Immature natural killer cell (primary cell): ENCODE results near the gene UBTF. TPM values are rescaled to one million over a fixed set of nuclear protein-coding genes. Genes with fewer than 3 reads are reported as not detected.
A peak's percentile ranks its signal among the peaks of the same experiment; 100 is the strongest.

Source experiments
- DNase-seq, 3 donors: peaks; one replicate each; pipeline ENCODE4 v3.0.0; 2022; ENCODE audit warnings: mixed read lengths in 1 of 3
- H3K27ac Mint-ChIP-seq, 6 donors: one replicate each; pipeline ENCODE4 v1.8.0; 2020; ENCODE audit warnings: mixed read lengths in 6 of 6, mild to moderate bottlenecking in 5 of 6, inconsistent platforms in 4 of 6, moderate library complexity in 3 of 6
- H3K27me3 Mint-ChIP-seq, 3 donors: one replicate each; pipeline ENCODE4 v1.8.0; 2020 to 2021; ENCODE audit warnings: low read depth in 3 of 3, mild to moderate bottlenecking in 3 of 3, mixed read lengths in 3 of 3, moderate library complexity in 3 of 3, inconsistent platforms in 1 of 3
- H3K36me3 Mint-ChIP-seq, 3 donors: one replicate each; pipeline ENCODE4 v1.8.0; 2020; ENCODE audit warnings: mixed read lengths in 3 of 3, inconsistent platforms in 2 of 3, mild to moderate bottlenecking in 2 of 3
- H3K4me1 Mint-ChIP-seq, 2 donors: one replicate each; pipeline ENCODE4 v1.8.0; 2020; ENCODE audit warnings: inconsistent platforms in 2 of 2, mild to moderate bottlenecking in 2 of 2, mixed read lengths in 2 of 2, moderate library complexity in 1 of 2
- H3K4me3 Mint-ChIP-seq, 5 donors: one replicate each; pipeline ENCODE4 v1.8.0; 2020; ENCODE audit warnings: mild to moderate bottlenecking in 5 of 5, mixed read lengths in 5 of 5, inconsistent platforms in 3 of 5, moderate library complexity in 3 of 5
- H3K9me3 Mint-ChIP-seq, 6 donors: one replicate each; pipeline ENCODE4 v1.8.0; 2020; ENCODE audit warnings: mild to moderate bottlenecking in 6 of 6, mixed read lengths in 6 of 6, inconsistent platforms in 4 of 6, moderate library complexity in 3 of 6
- polyA plus RNA-seq, 3 donors: library from polyadenylated mRNA; unstranded; fragments of 300-500 nt; fragmentation: Illumina TruSeq; gene quantifications; one replicate each; pipeline ENCODE4 v1.2.3, GENCODE V29; 2021

The UBTF gene
- polyA plus RNA-seq, 3 donors from 2014 or later, result 7.2 to 68.8 (median 21.6) TPM

DNA sequence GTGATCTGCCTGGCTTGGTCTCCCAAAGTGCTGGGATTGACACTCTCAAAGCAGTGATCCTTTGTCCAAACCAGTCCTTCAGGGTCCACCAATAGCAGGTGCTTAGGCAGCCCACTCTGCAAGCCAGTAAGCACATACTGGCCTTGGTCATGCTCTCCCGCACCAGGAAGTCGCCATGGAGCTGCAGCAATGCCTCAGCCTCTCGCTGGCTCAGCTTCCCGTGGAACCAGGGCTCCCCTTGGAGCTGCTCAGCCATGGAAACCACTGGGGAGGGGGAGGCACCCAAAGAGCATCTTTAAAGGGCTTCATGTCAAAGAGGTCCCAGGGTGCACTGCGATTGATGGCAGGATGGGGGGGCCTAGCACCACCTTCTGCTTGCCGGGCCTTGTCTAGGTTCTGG, 9.6 kb upstream of the UBTF start:
- Mint-ChIP-seq H3K4me1 (no peaks in the 10 kb centered on the region), H3K27ac (no peak overlapping the region), H3K27me3 (peaks cover 0 to 3% (median 2%) of the 10 kb centered on the region in 3 donors), H3K4me3 (no peak overlapping the region), H3K9me3 (no peaks in the 10 kb centered on the region), H3K36me3 (no peaks in the 10 kb centered on the region)
- no peak for DNase-seq

DNA sequence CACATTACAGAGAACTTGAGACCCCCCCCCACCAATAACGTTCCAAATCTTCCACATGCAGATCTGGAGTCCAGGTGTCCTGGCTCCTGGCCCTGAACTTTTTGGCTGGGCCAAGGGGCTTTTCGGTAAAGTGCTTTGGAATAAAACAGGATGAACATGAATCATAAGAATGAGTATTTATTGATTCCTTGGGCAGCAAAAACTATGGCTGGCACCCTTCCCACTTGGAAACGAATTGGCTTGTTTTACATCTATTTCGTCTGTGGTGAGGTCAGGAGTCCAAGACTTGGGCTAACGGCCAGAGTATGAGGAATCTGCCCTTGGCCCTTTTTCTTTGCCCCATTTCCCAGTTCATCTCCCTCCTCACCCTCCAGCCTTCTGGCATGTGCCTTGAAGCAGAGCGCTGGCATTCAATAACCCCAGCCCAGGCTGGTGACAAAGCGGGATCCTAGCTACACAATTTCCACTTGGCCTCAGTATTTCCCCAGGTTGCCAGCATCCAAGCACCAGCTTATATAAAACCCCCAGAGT, 4.1 kb upstream of the UBTF start:
- H3K27ac Mint-ChIP-seq, result peak overlapping the region in 2 of 6 donors; percentile 19 to 35
- no peaks in the 10 kb centered on the region for H3K36me3 Mint-ChIP-seq
- H3K4me1 Mint-ChIP-seq, result peaks cover 15 to 16% of the 10 kb centered on the region in 2 donors
- no peaks in the 10 kb centered on the region for H3K9me3 Mint-ChIP-seq
- peaks cover 8 to 12% (median 9%) of the 10 kb centered on the region in 3 donors for H3K27me3 Mint-ChIP-seq
- DNase-seq, result no peak
- H3K4me3 Mint-ChIP-seq, result peak overlapping the region in 3 of 5 donors; percentile 33 to 91 (median 36)

DNA sequence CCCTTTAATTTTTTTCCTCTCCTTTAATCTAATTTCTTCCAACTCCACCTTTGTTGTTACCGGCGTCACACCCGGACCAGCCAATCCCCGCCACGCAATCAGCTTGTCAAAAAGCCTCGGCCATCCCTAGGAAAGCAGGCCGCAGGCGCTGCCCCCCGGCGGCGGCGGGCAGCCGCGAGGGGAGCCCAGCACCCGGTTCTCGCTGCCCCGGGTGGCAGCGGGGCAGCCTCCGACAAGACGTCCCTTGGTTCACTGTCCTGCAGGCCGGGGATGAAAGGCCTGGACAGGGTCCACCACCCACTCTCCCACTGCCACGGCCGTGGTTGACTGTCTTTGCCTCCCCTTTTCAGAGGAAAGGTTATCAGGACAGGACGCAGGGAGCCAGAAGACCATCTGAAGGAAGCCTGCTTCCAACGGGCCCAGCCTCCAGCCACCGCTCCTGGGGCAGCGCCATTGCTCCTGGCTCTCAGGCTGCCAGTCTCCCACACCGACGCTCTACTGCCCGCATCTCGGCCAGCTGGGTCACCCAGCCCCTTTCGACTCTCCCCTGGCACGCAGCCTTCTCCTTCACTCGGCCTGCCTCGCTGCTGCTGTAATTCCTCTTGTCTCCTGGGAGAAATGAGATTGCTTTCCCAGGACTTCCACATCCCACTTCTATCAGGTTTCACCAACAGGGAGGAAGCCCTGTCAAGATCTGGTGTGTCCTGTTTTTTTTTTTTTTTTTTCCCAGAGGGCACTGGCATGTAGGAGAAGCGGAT, 2.8 kb upstream of the UBTF start:
- no peaks in the 10 kb centered on the region for H3K36me3 Mint-ChIP-seq
- no peaks in the 10 kb centered on the region for H3K9me3 Mint-ChIP-seq
- peak overlapping the region; percentile 89 to 96 (median 91) for H3K27ac Mint-ChIP-seq
- H3K4me3 Mint-ChIP-seq, result peak overlapping the region; percentile 90 to 98 (median 91)
- H3K27me3 Mint-ChIP-seq, result peaks cover 10 to 21% (median 15%) of the 10 kb centered on the region in 3 donors
- DNase-seq, result peak; percentile 45 to 57 (median 51)
- H3K4me1 Mint-ChIP-seq, result peaks cover 24% of the 10 kb centered on the region in 2 donors

DNA sequence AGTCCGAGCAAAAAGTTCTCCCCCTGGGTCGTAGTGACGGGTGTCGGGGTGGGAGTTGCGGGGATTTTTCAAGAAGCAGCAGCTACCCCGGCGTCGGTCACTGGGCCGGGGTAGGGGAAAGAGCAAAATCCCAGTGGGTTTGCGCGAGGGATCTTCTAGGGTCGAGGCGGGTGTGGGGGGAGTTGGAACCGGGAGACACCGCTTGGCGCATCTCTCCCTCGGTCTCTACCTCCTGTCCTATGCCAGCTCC, 2.3 kb upstream of the UBTF start:
- Mint-ChIP-seq H3K4me1 (peaks cover 29% of the 10 kb centered on the region in 2 donors), H3K9me3 (no peaks in the 10 kb centered on the region), H3K27ac (peak overlapping the region; percentile 89 to 96 (median 91)), H3K4me3 (peak overlapping the region; percentile 90 to 98 (median 91)), H3K36me3 (peaks cover 0 to under 1% (median 0%) of the 10 kb centered on the region in 3 donors), H3K27me3 (peaks cover 10 to 22% (median 19%) of the 10 kb centered on the region in 3 donors)
- no peak for DNase-seq

DNA sequence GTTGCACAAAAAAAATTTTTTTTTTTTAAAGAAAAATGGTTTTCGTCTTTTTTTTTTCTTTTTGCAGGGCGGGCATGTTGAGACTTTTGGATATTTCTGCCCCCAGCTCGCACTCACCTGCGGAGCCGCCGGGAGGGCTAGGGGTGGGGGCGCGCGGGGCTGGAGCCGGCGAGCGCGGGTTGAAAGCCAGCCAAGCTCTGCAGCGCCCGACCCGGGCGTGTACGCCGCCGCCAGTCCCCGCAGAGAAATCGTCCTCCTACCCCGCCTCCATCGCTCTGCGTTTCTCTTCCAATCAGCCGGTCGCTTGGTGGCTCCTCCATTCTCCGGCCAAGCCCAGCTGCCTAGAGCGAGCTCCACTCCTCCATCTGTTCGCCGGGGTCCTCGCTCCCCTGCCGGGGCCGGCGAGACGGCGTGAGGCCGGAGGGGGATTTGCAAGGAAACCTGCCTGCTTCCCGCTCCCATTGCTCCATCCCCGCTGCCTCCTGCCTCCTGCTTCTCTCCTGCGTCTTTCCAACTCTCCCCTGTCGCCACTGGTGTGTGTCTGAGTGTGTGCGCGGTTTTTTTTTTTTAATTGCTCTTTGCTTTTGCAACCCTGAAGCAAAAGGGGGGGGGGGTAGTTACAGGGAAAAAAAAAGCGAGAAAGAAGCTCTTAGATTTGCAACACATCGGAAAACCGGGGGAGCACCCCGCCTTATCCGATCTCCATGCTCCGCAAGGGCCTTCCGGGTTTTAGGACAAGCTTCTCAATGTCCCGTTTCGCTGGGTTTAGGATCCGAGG, 1.8 kb upstream of the UBTF start:
- peaks cover 33 to 34% of the 10 kb centered on the region in 2 donors for H3K4me1 Mint-ChIP-seq
- peak; percentile 72 for DNase-seq
- peak overlapping the region; percentile 90 to 98 (median 91) for H3K4me3 Mint-ChIP-seq
- peaks cover 10 to 23% (median 20%) of the 10 kb centered on the region in 3 donors for H3K27me3 Mint-ChIP-seq
- H3K36me3 Mint-ChIP-seq, result peaks cover 0 to 5% (median 0%) of the 10 kb centered on the region in 3 donors
- peak overlapping the region; percentile 89 to 96 (median 91) for H3K27ac Mint-ChIP-seq
- H3K9me3 Mint-ChIP-seq, result no peaks in the 10 kb centered on the region

DNA sequence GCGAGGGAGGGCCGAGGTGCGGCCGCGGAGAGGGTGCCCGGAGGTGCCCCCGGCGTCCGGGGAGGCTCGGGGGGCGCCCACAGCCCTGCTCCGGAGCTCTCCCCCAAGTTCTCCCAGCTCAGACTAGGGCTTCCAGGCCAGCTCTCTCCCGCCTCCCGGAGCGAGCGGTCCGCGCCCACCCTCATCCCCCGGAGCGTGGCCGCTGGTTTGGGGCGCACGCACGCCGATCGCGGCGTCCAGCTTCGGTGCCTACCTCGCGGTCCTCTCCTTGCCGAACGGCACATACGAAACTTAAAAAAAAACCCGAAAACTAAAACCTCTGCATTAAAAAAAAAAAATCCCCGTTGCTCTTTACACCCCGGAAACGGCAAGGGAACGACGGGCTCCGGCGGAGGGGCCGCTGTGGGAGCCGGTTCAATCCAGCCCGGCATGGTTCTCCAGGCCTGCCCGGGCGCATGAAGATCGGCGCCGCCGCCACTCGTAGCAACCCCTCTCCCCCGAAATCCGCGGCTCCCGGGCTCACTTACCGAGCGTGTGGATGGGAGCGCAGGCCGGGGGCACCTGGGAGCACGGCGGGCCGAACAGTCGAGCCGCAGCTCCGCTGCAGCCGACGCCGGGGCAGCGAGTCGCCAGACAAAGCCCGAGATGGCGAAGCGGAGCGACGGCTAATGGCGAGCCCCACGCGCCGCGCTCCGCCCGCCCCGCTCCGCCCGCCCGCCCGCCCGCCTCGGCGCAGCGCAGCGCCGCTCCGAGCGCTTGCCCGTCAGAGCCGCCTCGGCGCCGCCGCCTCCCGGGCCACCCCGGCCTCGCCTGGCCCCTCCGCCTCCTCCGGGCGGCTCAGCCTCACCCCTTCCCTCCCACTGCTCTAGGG, 973 bp upstream of the UBTF start:
- peaks cover 33 to 39% of the 10 kb centered on the region in 2 donors for H3K4me1 Mint-ChIP-seq
- H3K27ac Mint-ChIP-seq, result peak overlapping the region; percentile 87 to 96 (median 90)
- H3K4me3 Mint-ChIP-seq, result peak overlapping the region; percentile 90 to 98 (median 91)

DNA sequence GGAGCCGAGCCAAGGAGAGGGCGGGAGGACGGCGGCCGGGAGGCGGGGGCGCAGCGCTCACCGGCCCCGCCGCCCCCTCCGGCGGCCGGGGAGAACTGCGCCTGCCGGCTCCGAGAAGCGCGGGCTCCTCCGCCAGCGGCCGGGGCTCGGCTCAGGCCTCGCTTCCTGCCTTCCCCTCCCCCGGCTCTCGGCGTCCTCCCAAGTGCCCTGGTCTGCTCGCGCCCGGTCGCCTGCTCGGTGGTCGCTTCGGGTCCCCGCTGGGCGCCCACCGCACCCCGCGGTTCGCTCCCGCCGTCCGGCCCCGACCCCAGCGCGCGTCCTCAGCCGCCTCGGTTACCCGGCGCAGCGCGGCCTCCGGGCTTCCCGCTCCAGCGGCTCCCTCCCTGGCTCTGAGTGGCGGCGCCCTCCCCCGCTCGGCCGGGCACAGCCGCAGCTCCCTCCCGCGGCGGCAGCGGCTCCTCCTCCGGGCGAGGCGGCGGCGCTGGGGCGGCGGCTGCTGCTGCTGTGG, 313 bp downstream of the UBTF start:
- peak overlapping the region in 2 of 5 donors; percentile 24 to 50 for H3K4me3 Mint-ChIP-seq
- no peak overlapping the region for H3K27ac Mint-ChIP-seq
- peaks cover 4 to 15% (median 6%) of the 10 kb centered on the region in 3 donors for H3K36me3 Mint-ChIP-seq
- peaks cover 37 to 44% of the 10 kb centered on the region in 2 donors for H3K4me1 Mint-ChIP-seq
- DNase-seq, result peak; percentile 75 to 81 (median 79)
- H3K27me3 Mint-ChIP-seq, result peaks cover 12 to 25% (median 20%) of the 10 kb centered on the region in 3 donors
- H3K9me3 Mint-ChIP-seq, result no peaks in the 10 kb centered on the region

More for the DNA sequence above, 973 bp upstream of the UBTF start:
- no peaks in the 10 kb centered on the region for H3K9me3 Mint-ChIP-seq
- peak; percentile 57 to 63 (median 62) for DNase-seq
- H3K27me3 Mint-ChIP-seq, result peaks cover 12 to 23% (median 20%) of the 10 kb centered on the region in 3 donors
- H3K36me3 Mint-ChIP-seq, result peaks cover 0 to 5% (median 0%) of the 10 kb centered on the region in 3 donors

DNA sequence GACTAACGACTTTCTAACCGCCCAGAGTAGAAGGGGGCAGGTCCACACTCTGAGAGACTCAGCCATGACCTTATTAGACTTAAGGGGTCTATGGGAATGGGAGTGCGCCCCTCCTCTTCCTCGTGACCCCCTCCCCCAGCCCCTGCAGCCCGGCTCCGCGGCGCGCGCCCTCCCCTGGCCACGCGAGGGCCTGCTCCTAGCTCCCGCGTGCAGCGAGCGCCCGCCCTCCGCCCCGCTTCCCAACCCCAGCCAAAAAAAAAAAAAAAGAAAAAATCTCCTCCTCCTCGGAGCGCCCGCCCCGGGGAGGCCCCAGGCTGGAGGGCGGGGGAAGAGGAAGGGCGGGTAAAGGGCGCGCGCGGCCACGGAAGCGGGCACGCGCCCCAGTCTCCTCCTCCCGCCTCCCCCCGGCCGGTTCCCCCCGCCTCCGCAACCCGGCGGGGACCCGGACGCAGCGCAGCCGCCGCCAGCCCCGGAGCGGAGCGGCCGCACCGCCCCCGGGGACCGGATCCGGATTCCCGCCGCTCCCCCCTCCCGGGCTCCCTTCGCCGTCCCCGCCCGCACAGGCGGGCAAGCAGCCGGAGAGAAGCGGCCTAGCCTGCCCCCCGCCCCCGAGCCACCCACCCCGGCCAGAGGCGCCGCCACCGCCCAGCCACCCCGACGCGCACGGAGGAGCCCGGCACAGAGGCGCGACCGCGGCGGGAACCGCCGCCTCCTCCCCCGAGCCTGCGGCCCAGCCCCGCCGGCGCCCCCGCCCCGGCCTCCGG, 949 bp downstream of the UBTF start:
- Mint-ChIP-seq H3K4me3 (peak overlapping the region; percentile 65 to 76 (median 74)), H3K4me1 (peaks cover 40 to 50% of the 10 kb centered on the region in 2 donors), H3K27me3 (peaks cover 12 to 25% (median 21%) of the 10 kb centered on the region in 3 donors), H3K27ac (peak overlapping the region; percentile 68 to 89 (median 78)), H3K36me3 (peaks cover 4 to 21% (median 11%) of the 10 kb centered on the region in 3 donors), H3K9me3 (no peaks in the 10 kb centered on the region)
- peak; percentile 88 to 89 (median 89) for DNase-seq

DNA sequence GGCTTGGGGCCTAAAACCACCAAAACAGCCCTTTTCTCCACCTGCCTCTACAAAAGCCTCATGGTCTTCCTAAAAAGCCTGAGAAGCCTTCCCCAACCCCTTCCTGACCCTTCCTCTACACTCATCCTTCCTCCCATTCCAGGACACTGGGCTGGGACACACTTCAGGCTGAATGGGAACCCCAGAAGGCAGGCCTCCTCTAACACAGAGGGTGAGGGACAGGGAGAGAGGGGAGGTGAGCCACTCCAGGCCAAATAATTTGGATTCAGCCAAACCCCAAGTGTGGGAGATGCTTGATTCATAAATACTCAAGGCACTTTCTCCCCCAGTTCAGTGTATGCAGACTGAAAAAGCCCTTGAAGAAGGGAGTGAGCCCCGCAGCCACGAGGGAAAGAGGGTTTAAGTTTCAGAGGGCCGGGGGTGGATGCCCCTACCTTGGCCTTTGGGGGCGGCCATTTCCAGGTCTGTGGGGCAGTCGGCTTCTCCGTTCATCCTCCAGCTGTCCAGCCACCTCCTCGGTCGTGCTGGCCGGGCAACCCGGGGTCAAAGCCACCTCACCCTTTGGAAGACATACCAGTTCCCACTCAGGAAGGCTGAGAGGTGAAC, 1.6 kb downstream of the UBTF start:
- Mint-ChIP-seq H3K27ac (peak overlapping the region; percentile 68 to 89 (median 81)), H3K36me3 (peaks cover 4 to 22% (median 11%) of the 10 kb centered on the region in 3 donors), H3K9me3 (no peaks in the 10 kb centered on the region), H3K27me3 (peaks cover 12 to 26% (median 25%) of the 10 kb centered on the region in 3 donors), H3K4me3 (peak overlapping the region; percentile 65 to 76 (median 74)), H3K4me1 (peaks cover 39 to 49% of the 10 kb centered on the region in 2 donors)
- DNase-seq, result no peak

DNA sequence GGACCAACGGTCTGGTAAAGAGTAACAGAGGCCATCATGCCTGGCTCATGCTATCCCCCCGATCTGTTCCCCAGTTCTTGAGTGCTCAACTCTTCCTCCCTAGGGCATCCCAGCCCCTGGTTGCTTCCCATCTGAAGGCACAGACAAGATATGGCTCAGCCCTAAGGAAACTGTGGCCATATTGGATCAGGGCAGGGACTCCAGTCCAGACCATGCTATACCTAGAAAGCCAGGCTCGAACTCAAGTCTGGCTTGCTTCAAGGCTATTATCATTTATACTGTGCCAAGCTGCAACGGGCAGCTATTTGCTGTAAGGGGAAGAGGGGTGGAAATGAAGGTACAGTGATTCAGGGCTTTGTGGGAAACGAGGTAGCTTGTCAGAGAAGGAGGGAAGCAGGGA, 2.8 kb downstream of the UBTF start:
- Mint-ChIP-seq H3K4me1 (peaks cover 31 to 37% of the 10 kb centered on the region in 2 donors), H3K9me3 (no peaks in the 10 kb centered on the region), H3K27me3 (peaks cover 12 to 24% (median 23%) of the 10 kb centered on the region in 3 donors), H3K4me3 (peak overlapping the region; percentile 54 to 76 (median 54)), H3K27ac (peak overlapping the region in 5 of 6 donors; percentile 48 to 77 (median 65)), H3K36me3 (peaks cover 4 to 22% (median 11%) of the 10 kb centered on the region in 3 donors)
- DNase-seq, result no peak

DNA sequence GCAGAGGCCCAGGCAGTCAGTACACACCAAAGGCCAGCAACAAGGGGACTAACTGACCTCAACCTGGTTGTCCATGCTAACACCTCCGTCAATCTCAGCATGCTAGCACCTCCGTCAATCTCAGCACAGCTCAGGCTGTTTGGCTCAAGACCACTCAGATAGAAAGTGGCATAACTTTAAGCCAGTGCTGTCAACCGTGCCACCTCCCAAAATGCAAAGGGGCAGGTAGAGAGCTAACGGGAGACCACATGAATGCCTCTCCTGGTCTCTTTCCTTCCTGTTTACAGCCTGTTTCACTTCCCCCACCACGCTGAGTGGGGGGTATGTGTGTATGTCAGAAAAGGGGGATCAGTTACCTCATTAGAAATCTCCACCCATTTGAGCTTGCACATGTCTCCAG, 3.3 kb downstream of the UBTF start:
- Mint-ChIP-seq H3K36me3 (peaks cover 4 to 22% (median 11%) of the 10 kb centered on the region in 3 donors), H3K27me3 (peaks cover 8 to 23% (median 20%) of the 10 kb centered on the region in 3 donors), H3K4me3 (no peak overlapping the region), H3K27ac (peak overlapping the region in 2 of 6 donors; percentile 31 to 48), H3K9me3 (no peaks in the 10 kb centered on the region), H3K4me1 (peaks cover 31 to 34% of the 10 kb centered on the region in 2 donors)
- DNase-seq, result no peak

DNA sequence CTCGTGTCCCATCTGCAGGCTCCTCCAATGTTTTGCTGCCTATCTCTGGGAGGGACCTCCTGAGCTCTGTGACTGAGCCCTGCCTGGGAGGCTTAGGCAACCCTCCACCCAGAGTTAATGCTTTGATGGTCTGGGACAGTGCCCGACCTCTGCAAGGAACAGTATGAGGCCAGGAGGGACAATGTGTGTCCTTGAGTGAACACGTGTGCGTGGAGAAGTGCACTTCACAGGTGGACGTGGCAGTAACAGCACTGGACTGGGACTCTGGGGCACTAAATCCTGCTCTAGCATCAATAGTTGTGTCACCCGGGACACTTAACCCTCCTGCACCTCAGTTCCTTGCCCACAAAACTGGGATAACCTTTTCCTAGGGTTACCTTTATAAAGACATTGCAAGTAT, 4.6 kb downstream of the UBTF start:
- Mint-ChIP-seq H3K4me3 (no peak overlapping the region), H3K4me1 (peaks cover 36 to 38% of the 10 kb centered on the region in 2 donors), H3K27me3 (peaks cover 3 to 20% (median 15%) of the 10 kb centered on the region in 3 donors), H3K9me3 (no peaks in the 10 kb centered on the region), H3K27ac (peak overlapping the region in 2 of 6 donors; percentile 19 to 67), H3K36me3 (peaks cover 4 to 24% (median 11%) of the 10 kb centered on the region in 3 donors)
- DNase-seq, result no peak
